GM12878 (cell line): ENCODE data around the gene NALF2. TPM values are rescaled to one million over a fixed set of nuclear protein-coding genes. Genes with fewer than 3 reads are reported as not detected.

Experiments used
- ATAC-seq: fragments of 200-7000 bp; cut with Tn5 transposase; 3 replicates; pipeline ENCODE4 v1.9.1; 2020; ENCODE audit warnings: mild to moderate bottlenecking, moderate library complexity
- BruUV-seq: library from RNA; stranded (reverse); fragments of 400-500 nt; replicated peaks from 2 replicates; lab custom pipeline; 2021; lab: Mats Ljungman, UMichigan
- CTCF ChIA-PET: fragments of 300-600 bp; sonication (Branson Sonifier 250); formaldehyde crosslinking; extraction: SDS; loops from one replicate; lab custom pipeline; 2021; ENCODE audit warnings: inconsistent platforms; lab: Yijun Ruan, JAX
- POLR2A ChIA-PET: fragments of 350-600 bp; formaldehyde crosslinking; extraction: SDS; loops from one replicate; lab custom pipeline; 2021; ENCODE audit warnings: inconsistent platforms; lab: Charles Lee
- RAD21 ChIA-PET: fragments of 300-600 bp; sonication (Branson Sonifier 250); formaldehyde crosslinking; loops from one replicate; lab custom pipeline; 2023; ENCODE audit warnings: antibody characterized with exemption; ENCODE audit not compliant: unreplicated experiment; lab: Charles Lee
- SMC1A ChIA-PET: fragments of 300-600 bp; sonication (Branson Sonifier 250); formaldehyde crosslinking; loops from one replicate; lab custom pipeline; 2023; ENCODE audit not compliant: unreplicated experiment, uncharacterized antibody; lab: Charles Lee
- DNase-seq: peaks from one replicate; pipeline ENCODE4 v3.0.0-alpha.2; 2011; ENCODE audit warnings: low read depth, low spot score
- FAIRE-seq: peaks from 3 replicates; lab custom pipeline; 2011; peaks lifted over from hg19 to GRCh38; lab: Jason Lieb, UNC
- H2AFZ ChIP-seq: 2 replicates; pipeline ENCODE4 v1.6.0; 2011; ENCODE audit warnings: low read depth, low read length, control low read depth; ENCODE audit not compliant: control insufficient read depth
- H3K27ac ChIP-seq: 2 replicates; pipeline ENCODE4 v1.5.1; 2011; ENCODE audit warnings: control low read depth; ENCODE audit not compliant: control insufficient read depth, insufficient read depth
- H3K27me3 ChIP-seq, 2 experiments: replicated peaks in 1 of 2; 2 replicates each; pipeline versions ENCODE4 v1.6.0 to v1.6.1; 2011; ENCODE audit warnings: low read length in 1 of 2; ENCODE audit not compliant: control insufficient read depth in 2 of 2, insufficient read depth in 2 of 2
- H3K36me3 ChIP-seq, 2 experiments: 2 replicates each; pipeline ENCODE4 v1.5.1; 2011; ENCODE audit warnings: low read length in 1 of 2; ENCODE audit not compliant: control insufficient read depth in 2 of 2, insufficient read depth in 2 of 2
- H3K4me1 ChIP-seq: 2 replicates; pipeline ENCODE4 v1.6.1; 2011; ENCODE audit warnings: mild to moderate bottlenecking, low read length, moderate library complexity, mixed read lengths; ENCODE audit not compliant: control insufficient read depth, insufficient read depth
- H3K4me2 ChIP-seq: 2 replicates; pipeline ENCODE4 v1.6.0; 2011; ENCODE audit warnings: control low read depth; ENCODE audit not compliant: control insufficient read depth, insufficient read depth
- H3K4me3 ChIP-seq: fragments of 200-600 bp; sonication (generic); 2 replicates; pipeline ENCODE4 v1.5.1; 2016
- H3K79me2 ChIP-seq: 2 replicates; pipeline ENCODE4 v1.6.0; 2011; ENCODE audit warnings: low read length; ENCODE audit not compliant: control insufficient read depth, insufficient read depth
- H3K9ac ChIP-seq: 2 replicates; pipeline ENCODE4 v1.8.0; 2011; ENCODE audit warnings: low read length, control low read depth, mixed read lengths; ENCODE audit not compliant: control insufficient read depth, insufficient read depth
- H3K9me3 ChIP-seq: replicated peaks from 3 replicates; pipeline ENCODE4 v1.5.1; 2011; ENCODE audit warnings: mild to moderate bottlenecking, low read length; ENCODE audit not compliant: control insufficient read depth, insufficient read depth
- H4K20me1 ChIP-seq: 2 replicates; pipeline ENCODE4 v1.6.0; 2011; ENCODE audit not compliant: control insufficient read depth, insufficient read depth
- ATF2 ChIP-seq: IDR thresholded peaks from 2 replicates; pipeline ENCODE4 v1.6.1; 2012; ENCODE audit warnings: low read length, inconsistent platforms
- BACH1 ChIP-seq: fragments of 450-650 bp; IDR thresholded peaks from 2 replicates; pipeline ENCODE4 v1.6.1; 2017; ENCODE audit warnings: mild to moderate bottlenecking, borderline replicate concordance
- CBX5 ChIP-seq: sonication (generic); IDR thresholded peaks from 2 replicates; pipeline ENCODE4 v1.6.1; 2016; ENCODE audit warnings: low read depth, moderate library complexity, mild to moderate bottlenecking, inconsistent platforms
- ELK1 ChIP-seq: IDR thresholded peaks from 2 replicates; pipeline ENCODE4 v1.6.1; 2012; ENCODE audit warnings: low read depth, low read length, improper control_type of control experiment
- GABPA ChIP-seq: IDR thresholded peaks from 2 replicates; pipeline ENCODE4 v1.6.1; 2014; ENCODE audit warnings: antibody characterized with exemption, low read depth, mild to moderate bottlenecking, inconsistent platforms
- GATAD2B ChIP-seq: fragments of 450-650 bp; conservative IDR thresholded peaks from 2 replicates; pipeline ENCODE4 v1.6.1; 2017; ENCODE audit warnings: low read depth, mild to moderate bottlenecking, moderate library complexity
- HDAC6 ChIP-seq: fragments of 200-600 bp; sonication (generic); IDR thresholded peaks from one replicate; pipeline ENCODE4 v1.8.0; 2017; ENCODE audit warnings: antibody characterized with exemption; ENCODE audit not compliant: unreplicated experiment
- HSF1 ChIP-seq: fragments of 150-350 bp; IDR thresholded peaks from 2 replicates; pipeline ENCODE4 v1.6.1; 2014; ENCODE audit warnings: mild to moderate bottlenecking, low read depth, low read length
- IKZF2 ChIP-seq, 2 experiments: fragments of 450-650 bp; IDR thresholded peaks; 2 replicates each; pipeline ENCODE4 v1.6.1; 2017; ENCODE audit warnings: mild to moderate bottlenecking in 2 of 2, moderate library complexity in 2 of 2
- MXI1 ChIP-seq: fragments of 150-350 bp; IDR thresholded peaks from 2 replicates; pipeline ENCODE4 v1.6.1; 2011; ENCODE audit warnings: low read depth, mild to moderate bottlenecking, inconsistent platforms, low read length, improper control_type of control experiment
- MYC ChIP-seq: IDR thresholded peaks from 2 replicates; pipeline ENCODE4 v1.6.1; 2011; ENCODE audit warnings: mild to moderate bottlenecking, low read length, moderate library complexity, inconsistent platforms; ENCODE audit not compliant: insufficient read depth, insufficient replicate concordance, insufficient read length, severe bottlenecking
- NBN ChIP-seq: fragments of 450-650 bp; IDR thresholded peaks from 2 replicates; pipeline ENCODE4 v1.6.1; 2016
- RELA ChIP-seq: fragments of 450-650 bp; IDR thresholded peaks from 2 replicates; pipeline ENCODE4 v1.8.0; 2014; ENCODE audit warnings: borderline replicate concordance; ENCODE audit not compliant: partially characterized antibody
- SMC3 ChIP-seq: IDR thresholded peaks from 2 replicates; pipeline ENCODE4 v1.6.1; 2011; ENCODE audit warnings: low read length, improper control_type of control experiment, borderline replicate concordance
- SPI1 ChIP-seq: IDR thresholded peaks from 2 replicates; pipeline ENCODE4 v1.6.1; 2011; ENCODE audit warnings: low read depth, mild to moderate bottlenecking, low read length, moderate library complexity, borderline replicate concordance; ENCODE audit not compliant: insufficient read depth
- TBL1XR1 ChIP-seq: IDR thresholded peaks from 2 replicates; pipeline ENCODE4 v1.6.1; 2012; ENCODE audit warnings: low read depth, low read length, improper control_type of control experiment
- WGBS: methylation state at CpG from one replicate; pipeline ENCODE4 v1.1.6; 2016; ENCODE audit warnings: low lambda C conversion rate; ENCODE audit not compliant: insufficient replicate concordance, insufficient coverage; ENCODE audit errors: missing lambda C conversion rate; 5-methylcytosine and 5-hydroxymethylcytosine counted together
- in situ Hi-C: fragments of 300-500 bp; cut with MboI; formaldehyde crosslinking; loops from 9 replicates; pipeline ENCODE4 v1.14.3; 2018; ENCODE audit warnings: mixed read lengths
- intact Hi-C: fragments of 100-400 bp; cut with micrococcal nuclease; formaldehyde crosslinking; loops from one replicate; pipeline ENCODE4 v1.14.2; 2022; ENCODE audit not compliant: unreplicated experiment
- polyA plus RNA-seq, 11 experiments: library from polyadenylated mRNA; depleted of rRNA in 4 of 11; unstranded in 6 of 11; stranded (reverse) in 5 of 11; fragments of >200 nt; fragmentation: Nextera tagmentation in 4 of 11; fragmentation: Illumina TruSeq in 1 of 11; extraction: Ambion mirVana in 4 of 11; extraction: Trizol in 1 of 11; gene quantifications; 1 replicate in 1 of 11; 2 replicates in 10 of 11; pipeline versions ENCODE4 v1.2.1 to v1.2.3, GENCODE V29; 2011 to 2016; ENCODE audit warnings: inconsistent platforms in 2 of 11, missing spikeins in 2 of 11, low read depth in 1 of 11
- total RNA-seq, 4 experiments: library from RNA; depleted of rRNA in 3 of 4; stranded (reverse); fragments of >200 nt in 3 of 4; fragmentation: Illumina TruSeq in 1 of 4; extraction: Trizol in 1 of 4; gene quantifications; 2 replicates each; pipeline versions ENCODE4 v1.2.1 to v1.2.3, GENCODE V29; 2013 to 2021

NALF2 gene
- total and polyA plus RNA-seq, 10 of the 15 experiments (the other 5 are each of a cell fraction or from before 2014, with no cell fraction given), result not detected

GRCh38 chrX:69510137-69510715 lies 6.1 kb downstream of the NALF2 start:
- FAIRE-seq (no peak), DNase-seq (no peak), ATAC-seq (no peak)
- no peaks in the 10 kb centered on the region for H3K79me2 ChIP-seq
- no peaks in the 10 kb centered on the region for H3K27me3 ChIP-seq
- H4K20me1 ChIP-seq, result no peaks in the 10 kb centered on the region
- ChIA-PET POLR2A (no interaction called here), CTCF (no interaction called here), SMC1A (no interaction called here), RAD21 (no interaction called here)
- 0% methylated on average over 4 of the region's 6 CpGs for WGBS
- no peaks in the 10 kb centered on the region for H3K9me3 ChIP-seq
- no peak overlapping the region for H2AFZ ChIP-seq
- H3K9ac ChIP-seq, result no peak overlapping the region
- H3K4me3 ChIP-seq, result no peak overlapping the region
- no peaks in the 10 kb centered on the region for H3K36me3 ChIP-seq
- H3K4me2 ChIP-seq, result no peak overlapping the region
- intact Hi-C loops (no loop called here), in situ Hi-C loops (no loop called here)
- H3K27ac ChIP-seq, result no peak overlapping the region
- TF ChIP-seq HSF1 (no peak), ATF2 (no peak), ELK1 (no peak), GATAD2B (no peak), GABPA (no peak), SPI1 (no peak), CBX5 (no peak), IKZF2 (IDR thresholded peaks at IDR 0.05) (no peak), NBN (no peak), SMC3 (no peak), HDAC6 (no peak), TBL1XR1 (no peak), BACH1 (no peak), MYC (no peak), MXI1 (no peak), RELA (no peak)
- H3K4me1 ChIP-seq, result no peaks in the 10 kb centered on the region
- no TSS peak for BruUV-seq
